GM12873 (cell line): Measurements from ENCODE around the gene RBM18.

Source experiments
- CTCF ChIP-seq: IDR thresholded peaks from 2 replicates; pipeline ENCODE4 v1.5.1; 2012; ENCODE audit warnings: low read depth, mild to moderate bottlenecking, moderate library complexity, low read length, control low read depth; ENCODE audit not compliant: insufficient read depth; ENCODE audit errors: missing control alignments

RBM18 gene

GRCh38 chr9:122236681-122237080 lies 28.0 kb downstream of the RBM18 start:
- TF ChIP-seq CTCF: no peak

- no peak for TF ChIP-seq CTCF
These were observed 30.5 kb downstream of the RBM18 start for GRCh38 chr9:122234022-122234748.

GRCh38 chr9:122232796-122233306 lies 31.8 kb downstream of the RBM18 start:
- no peak for TF ChIP-seq CTCF

- no peak for TF ChIP-seq CTCF
These were observed 35.2 kb downstream of the RBM18 start for GRCh38 chr9:122229485-122229837.

GRCh38 chr9:122228568-122229484 lies 35.8 kb downstream of the RBM18 start, which contains the start of gene LHX6:
Gene LHX6, minus strand, starts transcription at chr9:122228957. Its CDS starts 217 bp downstream, at chr9:122228740.
- no peak for TF ChIP-seq CTCF

- TF ChIP-seq CTCF: no peak
These were observed 36.5 kb downstream of the RBM18 start for GRCh38 chr9:122228191-122228567.

GRCh38 chr9:122227575-122227900 lies 37.1 kb downstream of the RBM18 start:
- TF ChIP-seq CTCF: no peak
